Liver (tissue), 9 donors: ENCODE data around the gene ARL5A. TPM values are rescaled to one million over a fixed set of nuclear protein-coding genes. Genes with fewer than 3 reads are reported as not detected.

ENCODE experiments used
- DNase-seq: peaks from one replicate; pipeline ENCODE4 v3.0.0-alpha.2; 2017; ENCODE audit warnings: low spot score
- H3K27ac ChIP-seq, 2 donors: one replicate each; pipeline ENCODE4 v1.7.0; 2013; ENCODE audit warnings: inconsistent platforms in 2 of 2, low read length in 2 of 2, control low read depth in 1 of 2, low read depth in 1 of 2, mild to moderate bottlenecking in 1 of 2
- H3K27me3 ChIP-seq, 4 donors: one replicate each; pipeline versions ENCODE4 v1.6.1 to v1.7.0; 2013; ENCODE audit warnings: low read length in 3 of 4, inconsistent platforms in 1 of 4, mild to moderate bottlenecking in 1 of 4, moderate library complexity in 1 of 4; ENCODE audit not compliant: control insufficient read depth in 4 of 4, insufficient read depth in 4 of 4
- H3K36me3 ChIP-seq, 4 donors: one replicate each; pipeline versions ENCODE4 v1.6.1 to v1.7.0; 2013; ENCODE audit warnings: low read length in 3 of 4, mild to moderate bottlenecking in 3 of 4, low read depth in 1 of 4, moderate library complexity in 1 of 4; ENCODE audit not compliant: control insufficient read depth in 4 of 4, insufficient read depth in 3 of 4
- H3K4me1 ChIP-seq, 4 donors: one replicate each; pipeline versions ENCODE4 v1.6.1 to v1.7.0; 2013; ENCODE audit warnings: low read length in 3 of 4, mild to moderate bottlenecking in 3 of 4, moderate library complexity in 1 of 4; ENCODE audit not compliant: control insufficient read depth in 4 of 4, insufficient read depth in 4 of 4
- H3K4me3 ChIP-seq, 3 donors: one replicate each; pipeline versions ENCODE4 v1.6.1 to v1.7.0; 2013; ENCODE audit warnings: low read length in 3 of 3, control low read depth in 1 of 3, low read depth in 1 of 3, mild to moderate bottlenecking in 1 of 3
- H3K9ac ChIP-seq, 2 donors: one replicate each; pipeline ENCODE4 v1.7.0; 2013; ENCODE audit warnings: low read length in 2 of 2, mild to moderate bottlenecking in 2 of 2, moderate library complexity in 2 of 2, control low read depth in 1 of 2, low read depth in 1 of 2
- H3K9me3 ChIP-seq, 4 donors: one replicate each; pipeline versions ENCODE4 v1.6.1 to v1.7.0; 2013; ENCODE audit warnings: low read length in 3 of 4; ENCODE audit not compliant: control insufficient read depth in 4 of 4
- ATF3 ChIP-seq: IDR thresholded peaks from 2 replicates; pipeline ENCODE4 v1.6.1; 2016; ENCODE audit warnings: antibody characterized with exemption
- CTCF ChIP-seq: fragments of 150-350 bp; IDR thresholded peaks from 2 replicates; pipeline ENCODE4 v1.5.1; 2017; ENCODE audit warnings: improper control_type of control experiment, low read depth, low read length; ENCODE audit not compliant: missing input control
- EGR1 ChIP-seq, 2 donors: IDR thresholded peaks; 2 replicates each; pipeline ENCODE4 v1.6.1; 2016 to 2018; ENCODE audit warnings: antibody characterized with exemption in 2 of 2, low read depth in 2 of 2
- FOXA1 ChIP-seq: IDR thresholded peaks from 2 replicates; pipeline ENCODE4 v1.6.1; 2016; ENCODE audit warnings: antibody characterized with exemption
- FOXA2 ChIP-seq: IDR thresholded peaks from 2 replicates; pipeline ENCODE4 v1.6.1; 2016; ENCODE audit warnings: antibody characterized with exemption
- GABPA ChIP-seq, 2 donors: IDR thresholded peaks in 1 of 2; conservative IDR thresholded peaks in 1 of 2; 2 replicates each; pipeline ENCODE4 v1.6.1; 2016; ENCODE audit warnings: antibody characterized with exemption in 2 of 2, mild to moderate bottlenecking in 1 of 2, moderate library complexity in 1 of 2
- HNF4A ChIP-seq, 2 donors: conservative IDR thresholded peaks; 2 replicates each; pipeline ENCODE4 v1.6.1; 2016; ENCODE audit warnings: antibody characterized with exemption in 2 of 2, mild to moderate bottlenecking in 2 of 2
- HNF4G ChIP-seq: IDR thresholded peaks from 2 replicates; pipeline ENCODE4 v1.6.1; 2016; ENCODE audit warnings: antibody characterized with exemption
- JUND ChIP-seq, 2 donors: IDR thresholded peaks; 2 replicates each; pipeline ENCODE4 v1.6.1; 2016; ENCODE audit warnings: antibody characterized with exemption in 2 of 2
- MAX ChIP-seq: IDR thresholded peaks from 2 replicates; pipeline ENCODE4 v1.6.1; 2016; ENCODE audit warnings: antibody characterized with exemption
- NR2F2 ChIP-seq: IDR thresholded peaks from 2 replicates; pipeline ENCODE4 v1.6.1; 2016; ENCODE audit warnings: antibody characterized with exemption
- REST ChIP-seq: IDR thresholded peaks from 2 replicates; pipeline ENCODE4 v1.6.1; 2016; ENCODE audit warnings: antibody characterized with exemption, mild to moderate bottlenecking
- RXRA ChIP-seq, 2 donors: IDR thresholded peaks; 2 replicates each; pipeline ENCODE4 v1.6.1; 2017 to 2018; ENCODE audit warnings: antibody characterized with exemption in 2 of 2, mild to moderate bottlenecking in 1 of 2
- SP1 ChIP-seq: IDR thresholded peaks from 2 replicates; pipeline ENCODE4 v1.6.1; 2018; ENCODE audit warnings: antibody characterized with exemption, mild to moderate bottlenecking
- TAF1 ChIP-seq: conservative IDR thresholded peaks from 2 replicates; pipeline ENCODE4 v1.6.1; 2016; ENCODE audit warnings: antibody characterized with exemption, mild to moderate bottlenecking
- WGBS: extraction: QIAGEN DNeasy Blood & Tissue Kit; methylation state at CpG from one replicate; pipeline ENCODE4 v1.1.7; 2013; 5-methylcytosine and 5-hydroxymethylcytosine counted together
- polyA plus RNA-seq, 2 donors: library from polyadenylated mRNA; stranded (reverse) in 1 of 2; unstranded in 1 of 2; fragments of 200-250 nt in 1 of 2; fragments of >200 nt in 1 of 2; fragmentation: Nextera tagmentation in 1 of 2; extraction: Ambion mirVana in 1 of 2; gene quantifications; one replicate each; pipeline versions ENCODE4 v1.2.1 to v1.2.3, GENCODE V29; 2013 to 2015
- total RNA-seq, 2 donors: library from RNA; depleted of rRNA; stranded (reverse); fragments of >200 nt; gene quantifications; one replicate each; pipeline ENCODE4 v1.2.3, GENCODE V29; 2014
- TF ChIP-seq, protein P1 (sequence below): IDR thresholded peaks from 2 replicates; pipeline ENCODE4 v1.6.1; 2016; ENCODE audit warnings: antibody characterized with exemption
- donor health status: healthy.
- donor health status: healthy.
- donor health status: healthy.
- donor health status: healthy.
- donor health status: healthy.

ARL5A gene
- total and polyA plus RNA-seq, 4 donors = 9.0 to 41.6 (median 18.0) TPM

GRCh38 chr2:151805343-151805742 is 22.9 kb downstream of the ARL5A start:
- Histone ChIP-seq H3K27ac (no peak overlapping the region), H3K36me3 (peaks cover 1 to 26% (median 10%) of the 10 kb centered on the region in 4 donors), H3K4me1 (no peaks in the 10 kb centered on the region), H3K9me3 (no peaks in the 10 kb centered on the region), H3K27me3 (no peaks in the 10 kb centered on the region), H3K4me3 (no peak overlapping the region), H3K9ac (no peak overlapping the region)
- 99% methylated on average over 1 of the region's 1 CpG for WGBS
- TF ChIP-seq MAX (no peak), JUND (IDR thresholded peaks at IDR 0.05) (no peak), HNF4G (no peak), EGR1 (IDR thresholded peaks at IDR 0.05; ENCODE audit: low read depth in 2 of 2) (no peak), REST (no peak), NR2F2 (no peak), TAF1 (no peak), ATF3 (no peak), RXRA (IDR thresholded peaks at IDR 0.05) (no peak), GABPA (IDR thresholded peaks at IDR 0.05 in 1 of 2, conservative IDR thresholded peaks at IDR 0.05 in 1 of 2) (no peak), SP1 (no peak)
- TF ChIP-seq, protein P1, sequence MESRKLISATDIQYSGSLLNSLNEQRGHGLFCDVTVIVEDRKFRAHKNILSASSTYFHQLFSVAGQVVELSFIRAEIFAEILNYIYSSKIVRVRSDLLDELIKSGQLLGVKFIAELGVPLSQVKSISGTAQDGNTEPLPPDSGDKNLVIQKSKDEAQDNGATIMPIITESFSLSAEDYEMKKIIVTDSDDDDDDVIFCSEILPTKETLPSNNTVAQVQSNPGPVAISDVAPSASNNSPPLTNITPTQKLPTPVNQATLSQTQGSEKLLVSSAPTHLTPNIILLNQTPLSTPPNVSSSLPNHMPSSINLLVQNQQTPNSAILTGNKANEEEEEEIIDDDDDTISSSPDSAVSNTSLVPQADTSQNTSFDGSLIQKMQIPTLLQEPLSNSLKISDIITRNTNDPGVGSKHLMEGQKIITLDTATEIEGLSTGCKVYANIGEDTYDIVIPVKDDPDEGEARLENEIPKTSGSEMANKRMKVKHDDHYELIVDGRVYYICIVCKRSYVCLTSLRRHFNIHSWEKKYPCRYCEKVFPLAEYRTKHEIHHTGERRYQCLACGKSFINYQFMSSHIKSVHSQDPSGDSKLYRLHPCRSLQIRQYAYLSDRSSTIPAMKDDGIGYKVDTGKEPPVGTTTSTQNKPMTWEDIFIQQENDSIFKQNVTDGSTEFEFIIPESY = no peak
- no peak for DNase-seq

DNA sequence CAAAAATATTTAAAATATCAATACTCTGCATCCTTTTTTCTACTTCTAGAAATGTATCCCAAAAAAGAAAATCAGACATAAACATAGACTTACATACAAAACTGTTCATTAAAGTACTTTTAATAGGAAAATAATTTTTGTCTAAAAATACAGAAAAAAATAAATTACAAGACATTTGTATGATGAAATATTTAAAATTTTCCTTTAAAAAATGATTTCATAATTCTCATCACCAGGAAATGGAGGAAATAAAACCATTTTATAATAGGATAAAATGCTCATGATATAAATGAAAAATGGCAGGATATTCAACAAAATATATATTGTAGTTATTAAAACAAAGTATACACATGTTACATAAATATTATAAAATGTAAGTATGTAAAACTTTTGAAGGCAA is 24.4 kb downstream of the ARL5A start:
- Histone ChIP-seq H3K9ac (no peak overlapping the region), H3K4me3 (no peak overlapping the region), H3K27ac (no peak overlapping the region), H3K4me1 (no peaks in the 10 kb centered on the region), H3K36me3 (peaks cover 1 to 26% (median 11%) of the 10 kb centered on the region in 4 donors), H3K9me3 (no peaks in the 10 kb centered on the region), H3K27me3 (no peaks in the 10 kb centered on the region)
- TF ChIP-seq JUND (IDR thresholded peaks at IDR 0.05) (no peak), TAF1 (no peak), FOXA2 (no peak), FOXA1 (no peak), SP1 (no peak), HNF4G (no peak), MAX (no peak), RXRA (IDR thresholded peaks at IDR 0.05) (no peak), ATF3 (no peak), CTCF (no peak), HNF4A (conservative IDR thresholded peaks at IDR 0.05) (no peak), GABPA (IDR thresholded peaks at IDR 0.05 in 1 of 2, conservative IDR thresholded peaks at IDR 0.05 in 1 of 2) (no peak), REST (no peak), EGR1 (IDR thresholded peaks at IDR 0.05; ENCODE audit: low read depth in 2 of 2) (no peak)
- DNase-seq = no peak
